IMR-90 (cell line): ENCODE data around the gene ROPN1B. TPM values are rescaled to one million over a fixed set of nuclear protein-coding genes. Genes with fewer than 3 reads are reported as not detected.

ENCODE experiments used
- ATAC-seq: fragments of 200-7000 bp; cut with Tn5 transposase; 2 replicates; pipeline ENCODE4 v1.9.1; 2020; ENCODE audit warnings: low read depth, mild to moderate bottlenecking, moderate library complexity
- BruUV-seq: library from RNA; stranded (reverse); fragments of 400-500 nt; replicated peaks from 2 replicates; lab custom pipeline; 2021; lab: Mats Ljungman, UMichigan
- CTCF ChIA-PET: fragments of 300-600 bp; formaldehyde crosslinking; extraction: SDS; loops from one replicate; lab custom pipeline; 2021; ENCODE audit warnings: antibody characterized with exemption; lab: Yijun Ruan, JAX
- POLR2A ChIA-PET: fragments of 300-600 bp; sonication (Branson Sonifier 250); formaldehyde crosslinking; loops from one replicate; lab custom pipeline; 2022; ENCODE audit warnings: antibody characterized with exemption; ENCODE audit not compliant: unreplicated experiment; lab: Charles Lee
- DNase-seq: peaks from one replicate; pipeline ENCODE4 v3.0.0; 2013
- H2AFZ ChIP-seq: replicated peaks from 2 replicates; pipeline ENCODE3; 2013; ENCODE audit warnings: low read length, mild to moderate bottlenecking; ENCODE audit not compliant: poor library complexity
- H2AK5ac ChIP-seq: 2 replicates; pipeline ENCODE4 v1.6.1; 2013; ENCODE audit warnings: low read depth, low read length, inconsistent platforms
- H2AK9ac ChIP-seq: replicated peaks from 2 replicates; pipeline ENCODE3; 2013; ENCODE audit warnings: mild to moderate bottlenecking, low read depth, low read length, moderate library complexity; ENCODE audit not compliant: poor library complexity
- H2BK120ac ChIP-seq: 2 replicates; pipeline ENCODE4 v1.6.1; 2013; ENCODE audit warnings: low read depth, low read length, inconsistent platforms
- H2BK15ac ChIP-seq: 3 replicates; pipeline ENCODE4 v1.6.1; 2013; ENCODE audit warnings: low read depth, low read length, inconsistent platforms
- H2BK20ac ChIP-seq: 2 replicates; pipeline ENCODE4 v1.6.1; 2013; ENCODE audit warnings: low read depth, mild to moderate bottlenecking, inconsistent platforms, low read length, moderate library complexity
- H2BK5ac ChIP-seq: 2 replicates; pipeline ENCODE4 v1.6.1; 2013; ENCODE audit warnings: mild to moderate bottlenecking, low read depth, low read length, inconsistent platforms; ENCODE audit not compliant: poor library complexity, severe bottlenecking
- H3K14ac ChIP-seq: replicated peaks from 2 replicates; pipeline ENCODE4 v1.6.1; 2013; ENCODE audit warnings: low read depth, low read length, inconsistent platforms
- H3K18ac ChIP-seq: 2 replicates; pipeline ENCODE4 v1.6.1; 2013; ENCODE audit warnings: low read depth, low read length, control low read depth
- H3K23ac ChIP-seq: 2 replicates; pipeline ENCODE4 v1.6.1; 2013; ENCODE audit warnings: low read depth, low read length, inconsistent platforms
- H3K27ac ChIP-seq: 2 replicates; pipeline ENCODE4 v1.5.1; 2013; ENCODE audit warnings: mild to moderate bottlenecking, control low read depth, low read length; ENCODE audit not compliant: insufficient read depth
- H3K27me3 ChIP-seq: 2 replicates; pipeline ENCODE4 v1.6.1; 2013; ENCODE audit warnings: low read length; ENCODE audit not compliant: control insufficient read depth, insufficient read depth
- H3K36me3 ChIP-seq: 2 replicates; pipeline ENCODE4 v1.6.1; 2013; ENCODE audit warnings: low read length, mixed read lengths; ENCODE audit not compliant: control insufficient read depth, insufficient read depth
- H3K4ac ChIP-seq: 2 replicates; pipeline ENCODE4 v1.6.1; 2013; ENCODE audit warnings: low read depth, low read length, inconsistent platforms
- H3K4me1 ChIP-seq: 2 replicates; pipeline ENCODE4 v1.6.1; 2013; ENCODE audit warnings: low read length, mixed read lengths; ENCODE audit not compliant: control insufficient read depth, insufficient read depth
- H3K4me2 ChIP-seq: 2 replicates; pipeline ENCODE4 v1.6.1; 2013; ENCODE audit warnings: low read depth, mild to moderate bottlenecking, control low read depth, low read length, moderate library complexity
- H3K4me3 ChIP-seq: 2 replicates; pipeline ENCODE4 v1.5.1; 2013; ENCODE audit warnings: low read depth, mild to moderate bottlenecking, control low read depth, low read length, moderate library complexity; ENCODE audit not compliant: insufficient read depth
- H3K56ac ChIP-seq: 2 replicates; pipeline ENCODE4 v1.6.1; 2013; ENCODE audit warnings: low read length, inconsistent platforms; ENCODE audit not compliant: insufficient read depth; ENCODE audit errors: extremely low read depth
- H3K79me1 ChIP-seq, 2 experiments: 2 replicates each; pipeline ENCODE4 v1.6.1; 2013; ENCODE audit warnings: low read length in 2 of 2, inconsistent platforms in 1 of 2, low read depth in 1 of 2
- H3K9ac ChIP-seq: 2 replicates; pipeline ENCODE4 v1.6.1; 2013; ENCODE audit warnings: low read depth, low read length, control low read depth
- H3K9me1 ChIP-seq: 2 replicates; pipeline ENCODE4 v1.6.1; 2013; ENCODE audit warnings: low read length, inconsistent platforms; ENCODE audit not compliant: insufficient read depth
- H3K9me3 ChIP-seq: 2 replicates; pipeline ENCODE4 v1.6.1; 2013; ENCODE audit warnings: low read length; ENCODE audit not compliant: control insufficient read depth, insufficient read depth
- H4K20me1 ChIP-seq: 2 replicates; pipeline ENCODE4 v1.6.1; 2013; ENCODE audit warnings: low read length, inconsistent platforms; ENCODE audit not compliant: insufficient read depth
- H4K5ac ChIP-seq: 2 replicates; pipeline ENCODE4 v1.6.1; 2013; ENCODE audit warnings: mild to moderate bottlenecking, low read depth, low read length, control low read depth
- H4K8ac ChIP-seq, 2 experiments: 2 replicates each; pipeline ENCODE4 v1.6.1; 2013; ENCODE audit warnings: low read depth in 2 of 2, low read length in 2 of 2, control low read depth in 1 of 2, inconsistent platforms in 1 of 2
- H4K91ac ChIP-seq: 2 replicates; pipeline ENCODE4 v1.6.1; 2013; ENCODE audit warnings: low read depth, low read length, inconsistent platforms; ENCODE audit not compliant: insufficient read depth
- BHLHE40 ChIP-seq: fragments of 150-350 bp; IDR thresholded peaks from 2 replicates; pipeline ENCODE4 v1.6.1; 2016; ENCODE audit warnings: mild to moderate bottlenecking, low read depth, low read length
- CEBPB ChIP-seq: IDR thresholded peaks from 2 replicates; pipeline ENCODE4 v1.6.1; 2012; ENCODE audit warnings: low read depth, low read length, improper control_type of control experiment
- CHD1 ChIP-seq: IDR thresholded peaks from 2 replicates; pipeline ENCODE4 v1.6.1; 2012; ENCODE audit warnings: low read depth, low read length, improper control_type of control experiment
- FOS ChIP-seq: fragments of 150-350 bp; IDR thresholded peaks from 2 replicates; pipeline ENCODE4 v1.6.1; 2016; ENCODE audit warnings: low read depth, low read length
- MAFK ChIP-seq: IDR thresholded peaks from 2 replicates; pipeline ENCODE4 v1.6.1; 2012; ENCODE audit warnings: low read depth, low read length, improper control_type of control experiment
- MAZ ChIP-seq: IDR thresholded peaks from 2 replicates; pipeline ENCODE4 v1.6.1; 2012; ENCODE audit warnings: low read depth, mild to moderate bottlenecking, low read length, improper control_type of control experiment, moderate library complexity, borderline replicate concordance
- MXI1 ChIP-seq: IDR thresholded peaks from 2 replicates; pipeline ENCODE4 v1.6.1; 2012; ENCODE audit warnings: low read depth, mild to moderate bottlenecking, low read length, moderate library complexity, borderline replicate concordance
- NFE2L2 ChIP-seq: fragments of 150-350 bp; IDR thresholded peaks from 2 replicates; pipeline ENCODE4 v1.6.1; 2016; ENCODE audit warnings: low read depth, mild to moderate bottlenecking, low read length
- POLR2A ChIP-seq: IDR thresholded peaks from 2 replicates; pipeline ENCODE4 v1.6.1; 2012; ENCODE audit warnings: mild to moderate bottlenecking, low read depth, low read length
- RAD21 ChIP-seq: IDR thresholded peaks from 2 replicates; pipeline ENCODE4 v1.6.1; 2012; ENCODE audit warnings: low read length, improper control_type of control experiment
- RCOR1 ChIP-seq: IDR thresholded peaks from 2 replicates; pipeline ENCODE4 v1.6.1; 2012; ENCODE audit warnings: mild to moderate bottlenecking, low read length, improper control_type of control experiment; ENCODE audit not compliant: insufficient replicate concordance
- RFX5 ChIP-seq: IDR thresholded peaks from 2 replicates; pipeline ENCODE4 v1.8.0; 2012; ENCODE audit warnings: low read depth, mild to moderate bottlenecking, low read length, moderate library complexity
- SMC3 ChIP-seq: fragments of 150-350 bp; IDR thresholded peaks from 2 replicates; pipeline ENCODE4 v1.6.1; 2016; ENCODE audit warnings: low read depth, mild to moderate bottlenecking, antibody characterized with exemption, low read length, moderate library complexity
- WGBS, 2 experiments: methylation state at CpG; one replicate each; pipeline versions ENCODE4 v1.1.5 to v1.1.7; 2013; ENCODE audit warnings: missing lambda C conversion rate in 2 of 2; ENCODE audit not compliant: insufficient read length in 1 of 2; ENCODE audit errors: extremely low coverage in 2 of 2; 5-methylcytosine and 5-hydroxymethylcytosine counted together
- dilution Hi-C: fragments of 300-500 bp; cut with HindIII; formaldehyde crosslinking; loops from one replicate; pipeline ENCODE4 v1.14.3; 2018; ENCODE audit warnings: low sequenced_read_pairs; ENCODE audit not compliant: unreplicated experiment
- in situ Hi-C: fragments of 300-500 bp; cut with MboI; formaldehyde crosslinking; loops from 3 replicates; pipeline ENCODE4 v1.14.3; 2019; ENCODE audit warnings: low sequenced_read_pairs, inconsistent platforms, mixed read lengths
- intact Hi-C: fragments of 100-400 bp; cut with micrococcal nuclease; formaldehyde crosslinking; loops from 2 replicates; pipeline ENCODE4 v1.10.0; 2022
- polyA plus RNA-seq, 3 experiments: library from polyadenylated mRNA; depleted of rRNA; stranded (reverse); fragments of >200 nt; gene quantifications; 2 replicates each; pipeline ENCODE4 v1.2.3, GENCODE V29; 2012; ENCODE audit warnings: low replicate concordance in 1 of 3
- total RNA-seq: library from RNA; depleted of rRNA; stranded (reverse); fragments of >200 nt; gene quantifications from 2 replicates; pipeline ENCODE4 v1.2.3, GENCODE V29; 2012
- TF ChIP-seq, protein P1 (sequence below): fragments of 150-350 bp; IDR thresholded peaks from 2 replicates; pipeline ENCODE4 v1.6.1; 2017; ENCODE audit warnings: mild to moderate bottlenecking, antibody characterized with exemption, low read length, low read depth
- TF ChIP-seq, protein P2 (sequence below): conservative IDR thresholded peaks from 2 replicates; pipeline ENCODE4 v1.5.1; 2012; ENCODE audit warnings: mild to moderate bottlenecking, low read depth, low read length, improper control_type of control experiment
- TF ChIP-seq, protein P3 (sequence below): fragments of 150-350 bp; IDR thresholded peaks from 2 replicates; pipeline ENCODE4 v1.6.1; 2016; ENCODE audit warnings: low read depth, mild to moderate bottlenecking, low read length, moderate library complexity, borderline replicate concordance

Gene ROPN1B
- total and polyA plus RNA-seq, 2 of the 4 experiments (the other 2 are of a cell fraction): not detected

DNA sequence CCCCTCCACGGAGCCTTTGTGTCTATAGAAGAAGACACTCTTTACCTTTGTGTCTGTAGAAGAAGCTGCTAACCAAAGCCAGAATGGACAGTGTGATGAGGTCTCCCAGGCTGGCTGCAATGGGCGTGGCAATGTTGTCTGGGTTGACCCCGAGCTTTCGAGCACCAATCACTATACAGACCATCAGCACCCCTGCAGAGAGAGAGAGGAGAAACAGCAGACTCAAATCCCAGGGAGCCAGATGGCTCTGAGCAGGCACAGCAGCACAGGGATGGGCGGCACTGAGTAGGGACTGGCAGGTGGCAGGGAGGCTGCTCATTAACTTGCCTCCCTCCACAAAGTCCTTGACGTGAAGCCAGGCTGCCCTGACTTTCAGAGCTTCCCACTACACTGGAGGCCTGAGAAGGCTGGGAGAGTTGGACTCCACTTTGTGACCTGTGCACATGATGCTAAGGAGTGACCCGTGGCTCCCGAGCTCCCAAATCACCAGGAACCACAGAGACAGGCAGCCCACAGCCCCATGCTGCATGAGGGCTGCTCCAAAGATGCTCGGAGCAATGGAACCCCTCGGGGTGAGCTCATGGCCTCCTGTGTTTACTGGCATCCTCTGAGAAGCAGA is 53.9 kb downstream of the ROPN1B start:
- in situ Hi-C loops (no loop called here), dilution Hi-C loops (no loop called here), intact Hi-C loops (no loop called here)
- Histone ChIP-seq H3K27ac (no peak overlapping the region), H3K56ac (no peak overlapping the region), H3K9me3 (no peaks in the 10 kb centered on the region), H3K79me1 (no peaks in the 10 kb centered on the region), H2AK9ac (no peak overlapping the region), H3K9me1 (no peaks in the 10 kb centered on the region), H2BK120ac (no peak overlapping the region), H2BK5ac (no peak overlapping the region), H3K36me3 (no peaks in the 10 kb centered on the region; the same call in 1 of the 2 replicates), H3K4me2 (no peak overlapping the region), H2AFZ (no peak overlapping the region), H4K8ac (no peak overlapping the region), H2BK15ac (no peak overlapping the region), H3K14ac (no peak overlapping the region), H2BK20ac (no peak overlapping the region), H2AK5ac (no peak overlapping the region), H3K23ac (no peak overlapping the region), H4K5ac (no peak overlapping the region), H3K4me3 (no peak overlapping the region), H3K27me3 (no peaks in the 10 kb centered on the region), H3K4me1 (peaks cover 2% of the 10 kb centered on the region; the same call in 1 of the 2 replicates), H4K91ac (no peak overlapping the region), H4K20me1 (no peaks in the 10 kb centered on the region), H3K4ac (no peak overlapping the region), H3K18ac (no peak overlapping the region), H3K9ac (no peak overlapping the region)
- ChIA-PET CTCF (no interaction called here), POLR2A (no interaction called here)
- TF ChIP-seq BHLHE40 (no peak), RAD21 (no peak), MXI1 (no peak), SMC3 (no peak), MAFK (no peak), MAZ (no peak), NFE2L2 (no peak), FOS (no peak), POLR2A (no peak), RCOR1 (no peak), CEBPB (no peak), RFX5 (no peak), CHD1 (no peak)
- TF ChIP-seq, protein P1, sequence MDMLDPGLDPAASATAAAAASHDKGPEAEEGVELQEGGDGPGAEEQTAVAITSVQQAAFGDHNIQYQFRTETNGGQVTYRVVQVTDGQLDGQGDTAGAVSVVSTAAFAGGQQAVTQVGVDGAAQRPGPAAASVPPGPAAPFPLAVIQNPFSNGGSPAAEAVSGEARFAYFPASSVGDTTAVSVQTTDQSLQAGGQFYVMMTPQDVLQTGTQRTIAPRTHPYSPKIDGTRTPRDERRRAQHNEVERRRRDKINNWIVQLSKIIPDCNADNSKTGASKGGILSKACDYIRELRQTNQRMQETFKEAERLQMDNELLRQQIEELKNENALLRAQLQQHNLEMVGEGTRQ: no peak
- TF ChIP-seq, protein P2, sequence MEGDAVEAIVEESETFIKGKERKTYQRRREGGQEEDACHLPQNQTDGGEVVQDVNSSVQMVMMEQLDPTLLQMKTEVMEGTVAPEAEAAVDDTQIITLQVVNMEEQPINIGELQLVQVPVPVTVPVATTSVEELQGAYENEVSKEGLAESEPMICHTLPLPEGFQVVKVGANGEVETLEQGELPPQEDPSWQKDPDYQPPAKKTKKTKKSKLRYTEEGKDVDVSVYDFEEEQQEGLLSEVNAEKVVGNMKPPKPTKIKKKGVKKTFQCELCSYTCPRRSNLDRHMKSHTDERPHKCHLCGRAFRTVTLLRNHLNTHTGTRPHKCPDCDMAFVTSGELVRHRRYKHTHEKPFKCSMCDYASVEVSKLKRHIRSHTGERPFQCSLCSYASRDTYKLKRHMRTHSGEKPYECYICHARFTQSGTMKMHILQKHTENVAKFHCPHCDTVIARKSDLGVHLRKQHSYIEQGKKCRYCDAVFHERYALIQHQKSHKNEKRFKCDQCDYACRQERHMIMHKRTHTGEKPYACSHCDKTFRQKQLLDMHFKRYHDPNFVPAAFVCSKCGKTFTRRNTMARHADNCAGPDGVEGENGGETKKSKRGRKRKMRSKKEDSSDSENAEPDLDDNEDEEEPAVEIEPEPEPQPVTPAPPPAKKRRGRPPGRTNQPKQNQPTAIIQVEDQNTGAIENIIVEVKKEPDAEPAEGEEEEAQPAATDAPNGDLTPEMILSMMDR: no peak
- TF ChIP-seq, protein P3, sequence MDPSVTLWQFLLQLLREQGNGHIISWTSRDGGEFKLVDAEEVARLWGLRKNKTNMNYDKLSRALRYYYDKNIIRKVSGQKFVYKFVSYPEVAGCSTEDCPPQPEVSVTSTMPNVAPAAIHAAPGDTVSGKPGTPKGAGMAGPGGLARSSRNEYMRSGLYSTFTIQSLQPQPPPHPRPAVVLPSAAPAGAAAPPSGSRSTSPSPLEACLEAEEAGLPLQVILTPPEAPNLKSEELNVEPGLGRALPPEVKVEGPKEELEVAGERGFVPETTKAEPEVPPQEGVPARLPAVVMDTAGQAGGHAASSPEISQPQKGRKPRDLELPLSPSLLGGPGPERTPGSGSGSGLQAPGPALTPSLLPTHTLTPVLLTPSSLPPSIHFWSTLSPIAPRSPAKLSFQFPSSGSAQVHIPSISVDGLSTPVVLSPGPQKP: no peak
- no CpG with 5 or more reads among the region's 10 CpGs for WGBS, 2 experiments
- BruUV-seq: no TSS peak
- no peak for ATAC-seq
- DNase-seq: no peak
